Measurements from ENCODE around the gene NEURL2.
"Not testable (repeated sequence)": the region's sequence is repeated elsewhere in the genome, so short reads cannot be mapped to it uniquely, and the experiment has no call there.

NEURL2 gene

DNA sequence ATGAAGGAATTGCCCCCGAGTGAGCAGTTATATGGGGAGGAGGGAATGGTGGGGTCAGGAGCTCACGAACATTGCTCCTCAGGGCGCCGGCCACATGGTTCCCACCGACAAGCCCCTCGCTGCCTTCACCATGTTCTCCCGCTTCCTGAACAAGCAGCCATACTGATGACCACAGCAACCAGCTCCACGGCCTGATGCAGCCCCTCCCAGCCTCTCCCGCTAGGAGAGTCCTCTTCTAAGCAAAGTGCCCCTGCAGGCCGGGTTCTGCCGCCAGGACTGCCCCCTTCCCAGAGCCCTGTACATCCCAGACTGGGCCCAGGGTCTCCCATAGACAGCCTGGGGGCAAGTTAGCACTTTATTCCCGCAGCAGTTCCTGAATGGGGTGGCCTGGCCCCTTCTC, 7.3 kb upstream of the NEURL2 start:
- no peak for DNase-seq (ENCODE audit: low spot score)

DNA sequence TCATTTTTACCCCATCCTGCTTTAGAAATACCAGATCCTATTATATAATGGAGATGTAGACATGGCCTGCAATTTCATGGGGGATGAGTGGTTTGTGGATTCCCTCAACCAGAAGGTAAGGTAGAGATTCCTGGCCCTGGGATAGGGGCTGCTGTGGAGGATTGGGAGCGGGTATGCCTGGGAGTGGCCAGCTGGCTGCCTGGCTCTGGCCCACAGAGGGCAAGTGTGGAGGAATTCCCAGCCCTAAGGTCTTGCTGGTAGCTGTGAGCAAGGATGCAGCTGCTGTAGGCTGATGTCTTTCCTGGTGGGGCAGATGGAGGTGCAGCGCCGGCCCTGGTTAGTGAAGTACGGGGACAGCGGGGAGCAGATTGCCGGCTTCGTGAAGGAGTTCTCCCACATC, 6.7 kb upstream of the NEURL2 start:
- DNase-seq (ENCODE audit: low spot score) = no peak

DNA sequence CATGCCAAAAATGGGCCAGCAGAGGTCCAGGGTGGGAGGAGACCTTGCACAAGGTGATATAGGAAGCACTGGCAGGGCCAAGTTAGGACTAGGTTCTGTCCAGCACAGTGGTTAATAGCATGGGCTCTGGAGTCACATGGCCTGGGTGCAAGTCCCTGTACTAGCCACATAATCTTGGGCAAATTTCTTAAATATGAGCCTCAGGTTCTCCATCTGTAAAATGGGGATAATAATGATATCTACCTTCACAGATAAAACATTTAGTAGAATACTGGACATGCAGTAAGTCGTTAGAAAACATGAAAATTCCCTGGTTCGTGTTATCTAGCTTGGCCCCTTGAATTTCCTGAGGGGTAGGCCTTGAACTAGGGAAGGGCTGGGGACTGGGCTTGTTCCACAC, 6.3 kb upstream of the NEURL2 start:
- no peak for DNase-seq (ENCODE audit: low spot score)

DNA sequence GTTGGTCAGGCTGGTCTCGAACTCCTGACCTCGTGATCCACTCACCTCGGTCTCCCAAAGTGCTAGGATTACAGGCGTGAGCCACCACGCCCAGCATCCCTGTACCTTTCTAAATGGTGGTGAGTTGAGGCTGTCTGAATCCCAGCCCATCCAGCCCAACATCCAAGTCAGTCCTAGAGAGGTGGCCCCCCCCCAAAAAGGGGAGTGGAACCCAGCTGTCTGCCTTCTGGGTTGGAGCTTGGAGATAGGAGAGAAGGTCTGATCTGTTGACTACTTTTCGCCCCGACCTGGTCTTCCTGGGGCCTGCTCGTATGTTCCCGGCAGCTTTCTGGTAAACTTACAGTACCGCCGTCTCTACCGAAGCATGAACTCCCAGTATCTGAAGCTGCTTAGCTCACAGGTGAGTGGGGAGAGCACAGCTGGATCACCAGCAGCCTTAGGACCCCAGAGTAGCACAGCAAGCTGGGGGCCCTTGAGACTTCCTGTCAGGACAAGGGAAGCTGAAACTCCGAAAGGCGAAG, 5.7 kb upstream of the NEURL2 start:
- DNase-seq (ENCODE audit: low spot score) = no peak

DNA sequence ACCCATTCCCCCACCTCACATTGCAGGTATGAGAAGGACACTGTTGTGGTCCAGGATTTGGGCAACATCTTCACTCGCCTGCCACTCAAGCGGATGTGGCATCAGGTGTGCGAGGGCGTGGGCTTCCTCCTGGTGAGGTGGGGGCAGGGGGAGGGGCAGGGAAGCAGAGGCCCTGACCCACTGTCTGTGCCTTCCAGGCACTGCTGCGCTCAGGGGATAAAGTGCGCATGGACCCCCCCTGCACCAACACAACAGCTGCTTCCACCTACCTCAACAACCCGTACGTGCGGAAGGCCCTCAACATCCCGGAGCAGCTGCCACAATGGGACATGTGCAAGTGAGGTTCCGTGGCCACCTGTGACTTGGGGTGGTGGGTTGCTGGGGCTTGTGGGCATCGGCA, 3.8 kb upstream of the NEURL2 start:
- DNase-seq (ENCODE audit: low spot score) = no peak

DNA sequence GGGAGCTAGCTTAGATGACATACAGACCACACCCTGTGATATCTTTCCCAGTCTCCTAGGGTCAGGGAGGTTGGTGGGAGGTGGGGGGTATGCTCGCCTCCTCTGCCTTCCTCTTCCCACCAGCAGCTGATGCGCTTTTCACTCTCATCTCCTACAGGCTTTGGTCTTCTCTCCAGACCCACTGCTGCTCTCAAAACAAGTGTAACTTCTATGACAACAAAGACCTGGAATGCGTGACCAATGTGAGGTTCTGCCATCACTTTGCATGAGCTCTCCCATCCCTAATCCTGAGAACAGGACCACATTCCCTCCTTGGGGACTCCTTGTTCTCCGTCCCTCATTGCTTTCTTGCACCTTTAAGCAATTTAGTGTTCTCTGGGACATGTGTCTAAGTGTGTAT, 2.8 kb upstream of the NEURL2 start:
- no peak for DNase-seq (ENCODE audit: low spot score)

DNA sequence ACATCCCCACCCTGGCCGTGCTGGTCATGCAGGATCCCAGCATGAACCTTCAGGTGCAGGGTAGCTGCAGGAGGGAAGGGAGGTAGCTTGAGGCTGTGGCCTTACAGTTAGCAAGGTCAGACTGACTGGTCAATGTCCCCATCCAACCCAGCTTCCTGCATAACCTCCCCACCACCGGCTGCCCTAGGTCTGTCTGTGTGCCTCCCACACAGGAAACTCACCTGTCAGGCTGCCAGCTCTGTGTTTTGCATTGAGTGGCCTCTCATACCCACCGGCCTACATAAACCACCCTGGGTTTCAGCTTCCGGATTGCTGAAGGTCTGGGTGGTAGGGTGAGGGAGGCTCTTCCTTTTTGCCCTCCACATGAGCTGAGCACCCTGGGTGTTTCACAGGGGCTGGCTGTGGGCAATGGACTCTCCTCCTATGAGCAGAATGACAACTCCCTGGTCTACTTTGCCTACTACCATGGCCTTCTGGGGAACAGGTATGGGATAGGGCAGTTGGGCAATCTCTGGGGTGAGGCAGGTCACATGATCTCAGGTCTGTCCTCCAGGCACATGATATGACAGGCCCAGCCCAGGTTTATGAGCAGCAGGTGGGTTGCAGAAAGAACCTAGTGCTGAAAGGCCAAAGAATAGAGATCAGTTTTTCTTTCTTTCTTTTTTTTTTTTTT, 2.0 kb upstream of the NEURL2 start:
- no peak for DNase-seq (ENCODE audit: low spot score)

DNA sequence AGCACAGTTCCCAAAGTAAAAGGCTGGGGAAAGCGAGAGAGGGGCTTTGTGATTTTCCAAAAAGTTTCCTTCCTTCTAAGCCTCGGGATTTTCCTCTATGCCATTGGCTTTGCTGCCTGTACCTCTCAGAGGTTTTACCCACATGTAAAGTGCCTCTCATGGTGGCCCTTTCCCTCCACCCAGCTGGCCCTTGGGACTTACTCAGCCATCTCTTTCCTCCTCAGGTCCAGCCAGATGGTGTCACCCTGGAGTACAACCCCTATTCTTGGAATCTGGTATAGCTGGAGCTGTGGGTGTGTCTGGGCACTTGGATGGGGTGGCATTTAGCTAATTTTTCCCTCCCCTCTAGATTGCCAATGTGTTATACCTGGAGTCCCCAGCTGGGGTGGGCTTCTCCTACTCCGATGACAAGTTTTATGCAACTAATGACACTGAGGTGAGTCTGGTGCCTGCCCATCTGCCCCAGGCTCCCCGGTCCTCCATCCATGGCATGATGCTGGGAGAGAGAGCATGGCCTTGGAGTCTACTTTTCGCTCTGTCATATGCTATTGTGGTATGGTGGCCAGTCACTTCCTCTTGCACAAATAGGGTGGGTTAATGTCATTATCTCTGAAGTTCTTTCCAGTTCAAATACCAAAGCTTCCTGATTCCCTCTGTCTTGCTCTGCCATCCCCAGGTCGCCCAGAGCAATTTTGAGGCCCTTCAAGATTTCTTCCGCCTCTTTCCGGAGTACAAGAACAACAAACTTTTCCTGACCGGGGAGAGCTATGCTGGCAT, 1.2 kb upstream of the NEURL2 start:
- peak; percentile 38 for DNase-seq (ENCODE audit: low spot score)

DNA sequence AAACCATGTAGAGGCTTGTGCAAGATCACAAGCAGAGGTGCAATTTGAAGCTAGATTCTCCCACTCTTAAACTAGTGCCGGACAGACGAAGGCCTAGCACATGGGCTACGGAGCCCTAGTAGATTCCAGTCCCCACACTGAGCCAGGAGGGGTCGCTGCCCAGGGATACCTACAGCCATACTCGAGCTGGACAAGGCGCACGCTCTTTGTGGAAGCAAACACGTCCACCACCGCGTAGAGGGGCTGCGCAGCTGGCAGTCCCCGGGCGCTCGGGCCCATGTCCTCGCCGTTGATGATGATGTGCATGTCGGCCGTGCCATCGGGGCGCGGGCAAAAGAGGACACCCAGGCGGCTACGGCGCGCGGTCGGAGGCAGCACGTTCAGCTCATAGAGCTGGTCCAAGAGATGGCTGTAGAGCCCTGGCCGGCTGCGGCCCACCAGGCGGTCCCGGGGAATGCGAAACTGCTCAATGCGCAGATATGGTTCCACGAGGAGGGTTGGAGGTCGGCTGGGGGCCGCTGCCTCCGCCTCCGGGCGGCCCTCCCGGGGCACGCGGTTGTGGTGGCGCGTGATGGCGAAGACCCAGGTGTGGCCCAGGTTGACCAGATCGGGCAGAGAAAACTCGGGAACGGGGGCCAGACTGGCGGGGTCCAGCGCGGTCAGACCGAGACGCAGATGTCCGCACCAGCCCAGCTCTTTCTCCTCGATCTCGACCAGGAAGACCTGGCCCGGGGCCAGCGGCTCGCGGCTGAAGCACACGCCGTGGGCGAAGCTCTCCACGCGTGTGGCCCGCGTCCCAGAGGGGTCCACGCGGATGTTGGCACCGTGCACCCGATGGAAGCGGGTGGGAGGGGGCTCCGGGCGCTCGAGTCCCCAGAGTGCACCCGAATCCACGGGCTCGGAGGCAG, 677 bp downstream of the NEURL2 start:
- peak; percentile 68 for DNase-seq (ENCODE audit: low spot score)

DNA sequence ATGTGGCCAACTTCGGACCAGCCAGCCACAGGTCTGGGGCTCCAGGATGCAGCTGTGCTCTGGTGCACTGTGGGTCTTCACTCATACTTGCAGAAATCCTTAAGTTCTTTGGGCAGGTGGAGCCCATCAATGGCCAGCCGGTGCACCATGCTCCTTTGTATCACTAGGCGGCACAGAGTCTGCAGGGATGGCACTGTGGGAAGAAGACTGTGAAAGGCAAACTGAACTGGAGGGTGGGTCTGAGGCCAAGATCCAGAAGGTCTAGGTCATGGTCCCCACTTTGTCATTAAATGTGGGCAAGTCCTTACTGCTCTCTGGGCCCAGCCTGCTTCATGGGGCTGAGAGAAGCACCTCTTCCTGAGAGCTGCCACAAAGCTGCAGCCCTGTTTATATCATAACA, 2.3 kb downstream of the NEURL2 start:
- no peak for DNase-seq (ENCODE audit: low spot score)

DNA sequence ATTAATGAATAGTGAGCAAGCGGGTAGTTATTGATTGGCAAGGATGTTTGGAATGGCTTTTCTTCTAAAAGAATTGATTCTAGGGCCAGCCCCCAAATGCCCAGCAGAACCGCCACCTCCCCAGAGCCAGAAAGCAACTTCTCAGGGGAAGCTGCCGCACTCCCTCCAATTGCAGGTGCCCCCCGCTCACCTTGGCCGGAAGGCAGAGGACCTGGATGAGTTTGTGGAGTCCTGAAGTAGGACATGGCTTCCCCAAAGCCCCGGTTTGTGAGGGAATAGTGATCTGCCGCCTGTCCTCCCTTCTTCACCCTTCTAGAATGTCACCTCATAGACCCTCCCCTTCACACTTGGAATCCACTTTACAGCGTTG, 3.7 kb downstream of the NEURL2 start, which contains the start of gene SPATA25:
TSS of gene SPATA25 (minus strand) at position 277 of the 370 bp plus-strand sequence. CDS start at position 245, 32 bp downstream.
- DNase-seq (ENCODE audit: low spot score) = no peak

DNA sequence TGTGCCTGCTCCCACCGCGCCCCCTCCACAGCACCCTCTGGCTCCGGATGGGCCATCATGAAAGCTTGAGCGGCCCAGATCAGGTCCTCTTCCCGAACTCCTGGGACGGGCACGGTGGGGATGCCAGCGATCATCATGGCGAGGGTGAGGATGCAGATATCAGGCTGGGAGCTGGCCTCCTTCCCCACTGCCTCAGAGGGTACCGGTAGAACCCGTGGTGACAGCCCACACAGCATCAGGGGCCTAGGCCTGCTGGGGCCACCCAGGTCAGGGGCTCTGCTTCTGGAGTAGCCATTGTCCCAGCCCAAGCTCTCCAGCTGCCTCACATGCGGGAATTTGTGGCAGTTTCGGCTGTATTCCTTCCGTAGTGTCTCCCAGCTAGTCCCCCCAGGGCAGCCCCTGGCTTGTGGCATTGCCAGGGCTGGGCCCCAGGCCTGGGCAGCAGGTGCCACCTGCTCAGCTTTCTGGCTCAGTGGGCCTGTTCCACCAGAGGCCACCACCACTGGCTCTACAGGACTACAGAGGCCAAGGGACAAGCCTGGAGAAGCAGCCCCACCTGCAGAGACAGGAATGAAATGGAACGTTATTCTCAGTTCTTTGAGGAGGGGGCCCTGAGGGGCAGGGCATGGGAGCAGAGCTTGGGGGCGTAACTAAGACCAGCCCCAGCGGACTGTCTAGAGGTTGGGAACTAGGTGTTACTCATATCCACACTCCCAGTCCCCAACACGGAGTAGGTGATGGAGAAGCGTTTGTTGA, 4.2 kb downstream of the NEURL2 start:
- DNase-seq (ENCODE audit: low spot score) = no peak

DNA sequence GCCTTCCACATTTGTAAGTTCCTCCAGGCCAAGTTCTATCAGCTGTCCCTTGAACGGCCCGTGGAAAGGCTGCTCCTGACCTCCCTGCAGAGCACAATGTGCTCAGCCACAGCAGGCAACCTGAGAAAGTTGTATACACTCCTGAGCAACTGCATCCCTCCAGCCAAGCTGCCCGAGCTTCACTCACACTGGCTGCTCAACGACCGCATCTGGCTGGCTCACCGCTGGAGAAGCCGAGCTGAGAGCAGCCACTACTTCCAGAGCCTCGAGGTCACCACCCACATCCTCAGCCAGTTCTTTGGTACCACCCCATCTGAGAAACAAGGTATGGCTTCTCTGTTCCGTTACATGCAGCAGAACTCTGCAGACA, 7.9 kb downstream of the NEURL2 start:
- DNase-seq (ENCODE audit: low spot score) = no peak

DNA sequence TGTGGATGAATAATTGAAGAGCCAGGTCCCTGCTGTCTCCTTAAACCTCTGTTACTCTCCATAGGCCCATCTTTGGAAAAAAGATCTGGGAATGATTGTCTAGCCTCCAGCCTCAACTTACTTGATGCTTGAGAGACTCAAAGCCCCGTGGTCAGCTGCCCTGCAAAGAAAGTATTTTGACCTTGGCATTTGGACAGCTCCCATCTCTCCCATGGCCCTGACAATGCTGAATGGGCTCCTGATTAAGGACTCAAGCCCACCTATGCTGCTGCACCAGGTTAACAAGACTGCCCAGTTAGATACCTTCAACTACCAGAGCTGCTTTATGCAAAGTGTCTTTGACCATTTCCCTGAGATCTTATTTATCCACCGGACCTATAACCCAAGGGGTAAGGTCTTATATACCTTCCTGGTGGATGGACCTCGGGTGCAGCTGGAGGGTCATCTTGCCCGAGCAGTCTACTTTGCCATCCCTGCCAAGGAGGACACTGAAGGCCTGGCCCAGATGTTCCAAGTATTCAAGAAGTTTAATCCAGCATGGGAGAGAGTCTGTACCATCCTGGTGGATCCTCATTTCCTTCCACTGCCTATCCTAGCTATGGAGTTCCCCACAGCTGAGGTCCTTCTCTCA, 8.4 kb downstream of the NEURL2 start:
- DNase-seq (ENCODE audit: low spot score) = no peak

DNA sequence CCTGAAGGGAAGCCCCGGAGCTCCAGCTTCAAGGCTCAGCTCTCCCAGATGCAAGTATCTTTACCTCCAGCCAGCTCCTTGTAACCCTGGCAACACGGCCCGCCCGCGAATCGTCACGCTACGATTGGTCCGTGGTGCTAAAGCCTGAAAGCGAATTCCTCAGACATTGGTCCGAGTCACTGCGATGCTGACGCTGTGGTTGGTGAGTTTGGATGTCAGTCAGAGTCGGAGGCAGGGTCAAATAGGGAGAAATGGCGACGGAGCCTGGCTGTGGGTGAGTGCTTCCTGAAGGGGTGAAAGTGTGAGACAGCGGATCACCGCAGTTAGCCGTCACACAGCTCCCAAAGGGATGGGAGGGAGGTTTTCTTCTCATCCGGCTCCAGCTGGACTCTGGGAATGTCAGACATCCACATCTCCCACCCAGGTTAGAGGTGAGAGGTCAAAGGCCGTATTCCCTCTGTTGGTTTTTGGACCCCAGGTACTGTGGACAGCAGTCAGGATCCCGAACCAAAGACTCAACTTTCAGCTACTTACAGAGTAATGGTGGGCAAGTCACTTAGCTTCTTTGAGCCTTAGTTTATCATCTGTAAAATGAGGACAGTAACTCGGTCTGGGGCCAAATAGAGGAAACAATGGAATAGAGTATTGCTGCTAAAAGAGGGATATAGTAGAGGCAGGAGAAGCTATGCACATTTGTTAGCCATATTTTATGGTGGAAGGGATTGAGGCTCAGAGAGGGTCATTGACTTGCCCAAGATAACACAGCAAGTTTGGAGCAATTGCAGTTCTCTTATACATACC, 9.8 kb downstream of the NEURL2 start, which contains the start of gene ZSWIM1:
TSS of gene ZSWIM1 (plus strand) at position 240 of the 801 bp plus-strand sequence. CDS start 1,366 bp downstream, outside the sequence.
- peak; percentile 99 for DNase-seq (ENCODE audit: low spot score)

DNA sequence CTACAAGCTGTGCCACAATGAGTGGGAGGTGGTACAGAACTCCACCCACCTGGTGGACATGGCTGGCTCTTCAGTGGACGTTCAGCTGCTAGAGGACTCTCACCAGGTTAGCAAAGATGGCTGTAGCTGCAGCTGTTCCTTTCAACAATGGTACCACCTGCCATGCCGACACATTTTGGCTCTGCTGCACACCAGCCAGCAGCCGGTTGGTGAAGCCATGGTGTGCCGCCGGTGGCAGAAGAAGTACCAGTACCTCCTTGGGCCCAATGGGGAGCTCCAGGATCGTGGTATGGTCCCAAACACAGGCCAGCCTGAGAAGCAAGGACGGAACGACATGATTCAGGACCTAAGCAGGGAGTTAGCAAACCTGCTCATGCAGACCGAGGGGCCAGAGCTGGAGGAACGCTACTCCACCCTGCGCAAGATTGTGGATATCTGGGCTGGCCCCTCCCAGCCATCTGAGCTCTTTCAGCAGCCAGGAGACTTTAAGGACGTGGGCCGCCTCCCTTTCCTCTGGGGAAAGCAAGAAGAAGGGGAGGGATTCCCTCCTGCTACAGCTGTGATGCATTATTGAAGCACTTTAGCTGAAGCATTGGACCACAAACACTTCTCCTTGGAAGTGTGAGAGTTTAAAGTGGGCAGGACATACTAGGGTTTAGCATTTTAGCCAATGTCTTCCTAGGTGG, 12.8 kb downstream of the NEURL2 start:
- no peak for DNase-seq (ENCODE audit: low spot score)

DNA sequence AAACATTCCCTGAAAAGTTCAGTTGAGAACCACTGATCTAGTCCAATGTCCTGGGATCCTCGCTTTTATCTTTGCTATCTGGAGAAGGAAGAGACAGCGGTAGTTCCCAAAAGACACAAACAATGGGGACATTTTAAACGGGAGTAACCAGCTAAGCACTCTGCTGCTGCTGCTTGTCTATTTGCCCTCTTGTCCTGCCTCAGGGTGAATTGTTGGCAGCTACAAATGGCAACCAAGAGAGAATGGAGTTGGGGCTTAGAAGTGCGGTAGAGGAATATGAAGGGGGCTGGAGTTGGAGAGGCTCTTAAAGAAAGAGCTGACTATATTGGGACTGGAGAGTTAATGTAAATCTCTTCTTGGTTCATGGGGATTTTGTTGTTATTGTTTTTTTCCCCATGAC, 16.4 kb downstream of the NEURL2 start:
- no peak for DNase-seq (ENCODE audit: low spot score)

DNA sequence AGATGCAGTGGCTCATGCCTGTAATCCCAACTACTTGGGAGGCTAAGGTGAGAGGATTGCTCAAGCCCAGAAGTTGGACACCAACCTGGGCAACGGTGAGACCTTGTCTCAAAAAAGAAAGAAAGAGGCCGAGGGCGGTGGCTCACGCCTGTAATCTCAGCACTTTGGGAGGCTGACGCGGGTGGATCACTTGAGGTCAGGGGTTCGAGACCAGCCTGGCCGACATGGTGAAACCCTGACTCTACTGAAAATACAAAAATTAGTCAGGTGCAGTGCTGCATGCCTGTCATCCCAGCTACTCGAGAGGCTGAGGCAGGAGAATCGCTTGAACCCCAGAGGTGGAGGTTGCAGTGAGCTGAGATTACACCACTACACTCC, 16.9 kb downstream of the NEURL2 start:
- not testable (repeated sequence) for DNase-seq (ENCODE audit: low spot score)

DNA sequence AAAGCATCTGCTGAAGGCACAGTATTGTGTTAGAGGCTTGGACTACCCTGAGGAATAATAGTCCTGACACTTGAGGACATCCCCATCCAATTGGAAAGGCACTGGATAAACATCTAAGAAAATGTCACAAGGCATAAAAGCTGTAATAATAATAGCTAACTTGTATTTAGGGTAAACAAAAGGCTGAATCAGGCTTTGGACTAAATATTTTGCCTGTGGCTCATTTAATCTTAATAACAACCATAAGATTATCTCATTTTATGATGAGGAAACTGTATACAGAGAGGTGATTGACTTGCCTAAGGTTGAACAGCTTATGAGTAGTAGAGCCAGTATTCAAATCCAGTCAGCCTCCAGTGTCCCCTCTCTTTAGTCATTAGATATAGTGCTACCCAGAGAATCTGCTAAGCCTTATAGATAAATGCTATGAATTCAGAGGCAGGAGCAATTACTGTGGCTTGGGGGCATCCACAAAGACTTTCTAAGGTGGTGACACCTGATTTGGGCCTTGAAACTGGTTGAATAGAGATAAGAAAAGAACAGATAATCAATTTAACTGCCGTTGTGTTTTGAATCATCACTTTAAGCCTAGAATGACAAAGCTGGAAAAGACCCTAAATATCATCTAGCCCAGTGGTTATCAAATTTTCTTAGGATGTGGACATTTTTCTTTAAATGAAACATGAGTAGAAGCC, 17.5 kb downstream of the NEURL2 start:
- DNase-seq (ENCODE audit: low spot score) = no peak

All from SW480 (cell line).